Neural cell (in vitro differentiated cells): ENCODE data around the gene GTF2B. TPM values are rescaled to one million over a fixed set of nuclear protein-coding genes. Genes with fewer than 3 reads are reported as not detected.
"Not testable (repeated sequence)": the region's sequence is repeated elsewhere in the genome, so short reads cannot be mapped to it uniquely, and the experiment has no call there.

Experiments
- H2AFZ ChIP-seq: fragments of 200-600, 300-800 bp; sonication (generic), shearing (Covaris generic); 2 replicates; pipeline ENCODE4 v1.6.0; 2014; ENCODE audit warnings: low read depth, mild to moderate bottlenecking, antibody characterized with exemption, low read length, moderate library complexity
- H3F3A ChIP-seq: fragments of 200-600 bp; shearing (Covaris generic); 2 replicates; pipeline ENCODE4 v1.6.1; 2016; ENCODE audit warnings: mild to moderate bottlenecking, moderate library complexity, mixed read lengths, antibody characterized with exemption, low read length; ENCODE audit not compliant: insufficient read depth, poor library complexity, severe bottlenecking
- H3K27ac ChIP-seq: fragments of 200-600, 300-800 bp; sonication (generic), shearing (Covaris generic); 2 replicates; pipeline ENCODE4 v1.5.1; 2014; ENCODE audit warnings: mild to moderate bottlenecking, low read length, moderate library complexity
- H3K27me3 ChIP-seq: fragments of 300-800, 200-600 bp; sonication (generic), shearing (Covaris generic); 2 replicates; pipeline ENCODE4 v1.6.0; 2014; ENCODE audit warnings: mild to moderate bottlenecking, low read depth, low read length, moderate library complexity; ENCODE audit not compliant: insufficient read depth
- H3K36me3 ChIP-seq: fragments of 300-800, 200-600 bp; sonication (generic), shearing (Covaris generic); 2 replicates; pipeline ENCODE4 v1.5.1; 2014; ENCODE audit warnings: mild to moderate bottlenecking, antibody characterized with exemption, low read length, moderate library complexity; ENCODE audit not compliant: insufficient read depth
- H3K4me2 ChIP-seq: fragments of 300-800, 200-600 bp; sonication (generic), shearing (Covaris generic); 2 replicates; pipeline ENCODE4 v1.6.0; 2014; ENCODE audit warnings: mild to moderate bottlenecking, low read length
- H3K4me3 ChIP-seq: fragments of 300-800, 200-600 bp; sonication (generic), shearing (Covaris generic); 2 replicates; pipeline ENCODE4 v1.5.1; 2014; ENCODE audit warnings: mild to moderate bottlenecking, low read length, moderate library complexity
- H3K79me2 ChIP-seq: fragments of 200-600 bp; shearing (Covaris generic); replicated peaks from 2 replicates; pipeline ENCODE4 v1.6.0; 2014; ENCODE audit warnings: mild to moderate bottlenecking, low read length, moderate library complexity; ENCODE audit not compliant: insufficient read depth
- H3K9ac ChIP-seq: fragments of 300-800, 200-600 bp; sonication (generic), shearing (Covaris generic); 2 replicates; pipeline ENCODE4 v1.6.1; 2016; ENCODE audit warnings: mild to moderate bottlenecking, low read length, mixed read lengths
- H3K9me2 ChIP-seq: fragments of 200-600 bp; shearing (Covaris generic); 2 replicates; pipeline ENCODE4 v1.6.1; 2016; ENCODE audit warnings: mild to moderate bottlenecking, low read length, mixed read lengths; ENCODE audit not compliant: insufficient read depth
- H3K9me3 ChIP-seq: fragments of 200-600, 300-800 bp; sonication (generic), shearing (Covaris generic); 2 replicates; pipeline ENCODE4 v1.6.1; 2016; ENCODE audit warnings: mild to moderate bottlenecking, mixed run types, low read length, moderate library complexity, mixed read lengths
- H4K20me1 ChIP-seq: fragments of 200-600 bp; shearing (Covaris generic); 2 replicates; pipeline ENCODE4 v1.6.1; 2016; ENCODE audit warnings: mild to moderate bottlenecking, mixed run types; ENCODE audit not compliant: insufficient read depth
- EP300 ChIP-seq: fragments of 450-650 bp; conservative IDR thresholded peaks from 2 replicates; pipeline ENCODE4 v1.6.1; 2014; ENCODE audit warnings: antibody characterized with exemption, mild to moderate bottlenecking, moderate library complexity; ENCODE audit not compliant: poor library complexity, severe bottlenecking
- EZH2 ChIP-seq: fragments of 200-600, 300-800 bp; shearing (Covaris generic), sonication (generic); IDR thresholded peaks from 2 replicates; pipeline ENCODE4 v1.6.1; 2014; ENCODE audit warnings: antibody characterized with exemption, low read length, borderline replicate concordance, mild to moderate bottlenecking; ENCODE audit not compliant: insufficient read depth, poor library complexity, severe bottlenecking
- MXI1 ChIP-seq: fragments of 450-650 bp; conservative IDR thresholded peaks from 2 replicates; pipeline ENCODE4 v1.6.1; 2014; ENCODE audit warnings: antibody characterized with exemption, mild to moderate bottlenecking; ENCODE audit not compliant: poor library complexity, severe bottlenecking
- POLR2AphosphoS5 ChIP-seq: IDR thresholded peaks from 2 replicates; pipeline ENCODE4 v1.6.1; 2012
- RAD21 ChIP-seq: fragments of 450-650 bp; conservative IDR thresholded peaks from 2 replicates; pipeline ENCODE4 v1.6.1; 2014; ENCODE audit warnings: antibody characterized with exemption, mild to moderate bottlenecking, moderate library complexity
- SMC3 ChIP-seq: fragments of 450-650 bp; conservative IDR thresholded peaks from 2 replicates; pipeline ENCODE4 v1.6.1; 2014; ENCODE audit warnings: antibody characterized with exemption, mild to moderate bottlenecking, moderate library complexity; ENCODE audit not compliant: poor library complexity
- TAF1 ChIP-seq: IDR thresholded peaks from 2 replicates; pipeline ENCODE4 v1.6.1; 2012; ENCODE audit warnings: low read depth
- polyA plus RNA-seq: library from polyadenylated mRNA; depleted of rRNA; stranded (reverse); fragments of >200 nt; gene quantifications from 2 replicates; pipeline ENCODE4 v1.2.3, GENCODE V29; 2014
- TF ChIP-seq, protein P1 (sequence below): fragments of 450-650 bp; IDR thresholded peaks from 2 replicates; pipeline ENCODE4 v1.5.1; 2014; ENCODE audit warnings: antibody characterized with exemption, mild to moderate bottlenecking, moderate library complexity; ENCODE audit not compliant: poor library complexity, severe bottlenecking
- TF ChIP-seq, protein P2 (sequence below): IDR thresholded peaks from 2 replicates; pipeline ENCODE4 v1.6.1; 2012; ENCODE audit warnings: borderline replicate concordance

Gene GTF2B
- polyA plus RNA-seq, 1 donor from 2014 or later, result 129 TPM

DNA sequence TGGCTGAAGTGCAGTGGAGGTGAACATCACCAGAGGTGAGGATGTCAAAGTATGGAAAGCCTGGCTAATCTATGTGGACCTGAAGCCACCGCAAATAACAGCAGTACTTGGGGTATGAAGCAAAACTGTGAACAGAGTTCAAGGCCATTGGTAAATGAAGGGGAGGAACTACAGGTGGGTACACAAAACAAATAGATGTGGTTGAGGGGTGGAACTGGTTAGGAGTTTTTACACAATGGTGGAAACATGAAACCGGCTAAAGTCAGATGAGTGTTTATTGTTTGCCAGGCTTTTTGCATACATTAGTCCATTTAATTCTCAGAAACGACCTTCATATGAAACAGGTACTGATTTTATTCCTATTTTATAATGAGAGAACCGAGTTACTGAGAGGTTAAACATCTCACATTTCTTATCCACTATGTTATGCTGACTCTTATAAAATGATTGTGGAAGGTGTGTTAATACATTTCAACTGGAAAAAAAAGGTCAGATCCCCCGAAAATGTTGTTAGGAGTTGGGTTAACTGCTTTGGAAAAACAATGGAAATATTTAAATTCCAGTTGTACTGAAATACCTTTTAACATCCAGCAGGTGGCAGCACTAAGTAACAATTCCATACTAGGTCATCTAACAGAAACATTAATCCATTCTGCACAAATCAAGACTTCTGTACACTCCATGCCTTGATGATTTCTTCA is 44.3 kb upstream of the GTF2B start:
- Histone ChIP-seq H2AFZ (no peak overlapping the region), H3K4me2 (no peak overlapping the region), H4K20me1 (no peaks in the 10 kb centered on the region), H3K36me3 (peaks cover 10% of the 10 kb centered on the region), H3K9ac (no peak overlapping the region), H3K27ac (no peak overlapping the region), H3K9me2 (no peaks in the 10 kb centered on the region), H3F3A (no peaks in the 10 kb centered on the region), H3K9me3 (no peaks in the 10 kb centered on the region), H3K27me3 (no peaks in the 10 kb centered on the region), H3K79me2 (no peaks in the 10 kb centered on the region), H3K4me3 (no peak overlapping the region)
- TF ChIP-seq, protein P1, sequence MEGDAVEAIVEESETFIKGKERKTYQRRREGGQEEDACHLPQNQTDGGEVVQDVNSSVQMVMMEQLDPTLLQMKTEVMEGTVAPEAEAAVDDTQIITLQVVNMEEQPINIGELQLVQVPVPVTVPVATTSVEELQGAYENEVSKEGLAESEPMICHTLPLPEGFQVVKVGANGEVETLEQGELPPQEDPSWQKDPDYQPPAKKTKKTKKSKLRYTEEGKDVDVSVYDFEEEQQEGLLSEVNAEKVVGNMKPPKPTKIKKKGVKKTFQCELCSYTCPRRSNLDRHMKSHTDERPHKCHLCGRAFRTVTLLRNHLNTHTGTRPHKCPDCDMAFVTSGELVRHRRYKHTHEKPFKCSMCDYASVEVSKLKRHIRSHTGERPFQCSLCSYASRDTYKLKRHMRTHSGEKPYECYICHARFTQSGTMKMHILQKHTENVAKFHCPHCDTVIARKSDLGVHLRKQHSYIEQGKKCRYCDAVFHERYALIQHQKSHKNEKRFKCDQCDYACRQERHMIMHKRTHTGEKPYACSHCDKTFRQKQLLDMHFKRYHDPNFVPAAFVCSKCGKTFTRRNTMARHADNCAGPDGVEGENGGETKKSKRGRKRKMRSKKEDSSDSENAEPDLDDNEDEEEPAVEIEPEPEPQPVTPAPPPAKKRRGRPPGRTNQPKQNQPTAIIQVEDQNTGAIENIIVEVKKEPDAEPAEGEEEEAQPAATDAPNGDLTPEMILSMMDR, result peak; percentile 79
- no peak for TF ChIP-seq MXI1
- no peak for TF ChIP-seq EZH2
- TF ChIP-seq TAF1, result no peak
- TF ChIP-seq, protein P2, sequence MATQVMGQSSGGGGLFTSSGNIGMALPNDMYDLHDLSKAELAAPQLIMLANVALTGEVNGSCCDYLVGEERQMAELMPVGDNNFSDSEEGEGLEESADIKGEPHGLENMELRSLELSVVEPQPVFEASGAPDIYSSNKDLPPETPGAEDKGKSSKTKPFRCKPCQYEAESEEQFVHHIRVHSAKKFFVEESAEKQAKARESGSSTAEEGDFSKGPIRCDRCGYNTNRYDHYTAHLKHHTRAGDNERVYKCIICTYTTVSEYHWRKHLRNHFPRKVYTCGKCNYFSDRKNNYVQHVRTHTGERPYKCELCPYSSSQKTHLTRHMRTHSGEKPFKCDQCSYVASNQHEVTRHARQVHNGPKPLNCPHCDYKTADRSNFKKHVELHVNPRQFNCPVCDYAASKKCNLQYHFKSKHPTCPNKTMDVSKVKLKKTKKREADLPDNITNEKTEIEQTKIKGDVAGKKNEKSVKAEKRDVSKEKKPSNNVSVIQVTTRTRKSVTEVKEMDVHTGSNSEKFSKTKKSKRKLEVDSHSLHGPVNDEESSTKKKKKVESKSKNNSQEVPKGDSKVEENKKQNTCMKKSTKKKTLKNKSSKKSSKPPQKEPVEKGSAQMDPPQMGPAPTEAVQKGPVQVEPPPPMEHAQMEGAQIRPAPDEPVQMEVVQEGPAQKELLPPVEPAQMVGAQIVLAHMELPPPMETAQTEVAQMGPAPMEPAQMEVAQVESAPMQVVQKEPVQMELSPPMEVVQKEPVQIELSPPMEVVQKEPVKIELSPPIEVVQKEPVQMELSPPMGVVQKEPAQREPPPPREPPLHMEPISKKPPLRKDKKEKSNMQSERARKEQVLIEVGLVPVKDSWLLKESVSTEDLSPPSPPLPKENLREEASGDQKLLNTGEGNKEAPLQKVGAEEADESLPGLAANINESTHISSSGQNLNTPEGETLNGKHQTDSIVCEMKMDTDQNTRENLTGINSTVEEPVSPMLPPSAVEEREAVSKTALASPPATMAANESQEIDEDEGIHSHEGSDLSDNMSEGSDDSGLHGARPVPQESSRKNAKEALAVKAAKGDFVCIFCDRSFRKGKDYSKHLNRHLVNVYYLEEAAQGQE, result no peak
- TF ChIP-seq RAD21, result peak; percentile 54
- TF ChIP-seq EP300, result no peak
- peak; percentile 63 for TF ChIP-seq SMC3
- TF ChIP-seq POLR2AphosphoS5, result no peak

DNA sequence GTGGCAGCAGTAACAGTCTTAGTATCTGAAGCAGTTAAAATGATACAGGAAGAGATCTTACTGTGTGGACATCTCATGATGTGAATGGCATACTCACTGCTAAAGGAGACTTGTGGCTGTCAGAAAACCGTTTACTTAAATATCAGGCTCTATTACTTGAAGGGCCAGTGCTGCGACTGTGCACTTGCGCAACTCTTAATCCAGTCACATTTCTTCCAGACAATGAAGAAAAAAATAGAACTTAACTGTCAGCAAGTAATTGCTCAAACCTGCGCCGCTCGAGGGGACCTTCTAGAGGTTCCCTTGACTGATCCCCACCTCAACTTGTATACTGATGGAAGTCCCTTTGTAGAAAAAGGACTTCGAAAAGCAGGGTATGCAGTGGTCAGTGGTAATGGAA is 38.8 kb upstream of the GTF2B start:
- not testable (repeated sequence) for H3K4me3 ChIP-seq, H3K27me3 ChIP-seq, H3K79me2 ChIP-seq, H3K9ac ChIP-seq, H3K27ac ChIP-seq, H3K4me2 ChIP-seq, H3K36me3 ChIP-seq, H3K9me3 ChIP-seq, H2AFZ ChIP-seq, H3F3A ChIP-seq, H4K20me1 ChIP-seq, H3K9me2 ChIP-seq

DNA sequence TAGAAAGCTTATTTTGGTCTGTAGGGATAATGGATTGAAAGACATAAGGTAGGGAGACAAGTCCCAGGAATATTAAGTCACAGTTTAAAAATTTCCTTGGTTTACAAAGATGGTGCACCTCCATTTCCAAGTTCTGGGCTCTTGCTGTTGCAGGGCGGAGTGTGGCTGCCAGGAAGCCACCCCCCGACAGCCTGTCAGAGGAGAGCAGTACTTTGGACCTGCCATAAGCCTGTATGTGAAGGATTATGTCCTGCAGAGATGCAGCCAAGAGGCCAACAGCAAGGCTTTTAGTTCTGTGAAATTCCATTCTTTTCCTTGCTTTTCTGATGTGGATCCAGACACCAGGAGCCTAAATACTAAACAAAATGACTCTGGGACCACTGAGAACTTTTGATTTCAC is 31.9 kb upstream of the GTF2B start:
- H3K9ac ChIP-seq, result no peak overlapping the region
- H3F3A ChIP-seq, result no peaks in the 10 kb centered on the region
- no peaks in the 10 kb centered on the region for H3K27me3 ChIP-seq
- H3K79me2 ChIP-seq, result no peaks in the 10 kb centered on the region
- no peak overlapping the region for H3K27ac ChIP-seq
- H3K9me3 ChIP-seq, result no peaks in the 10 kb centered on the region
- H3K4me3 ChIP-seq, result no peak overlapping the region
- no peak overlapping the region for H3K4me2 ChIP-seq
- peaks cover 7% of the 10 kb centered on the region for H3K36me3 ChIP-seq
- H2AFZ ChIP-seq, result no peak overlapping the region
- TF ChIP-seq SMC3 (no peak), MXI1 (no peak), EP300 (no peak)
- no peaks in the 10 kb centered on the region for H3K9me2 ChIP-seq
- no peaks in the 10 kb centered on the region for H4K20me1 ChIP-seq
